GM18508 (cell line): ENCODE results near the gene PLXDC1.
"Not testable (repeated sequence)": the region's sequence is repeated elsewhere in the genome, so short reads cannot be mapped to it uniquely, and the experiment has no call there.

Source experiments
- ATAC-seq: cut with Tn5 transposase; IDR thresholded peaks from one replicate; pipeline ENCODE4 v1.9.1; 2021; ENCODE audit warnings: moderate number of reproducible peaks; ENCODE audit not compliant: insufficient read depth, unreplicated experiment

The PLXDC1 gene

GRCh38 chr17:39022924-39023323, 128.5 kb downstream of the PLXDC1 start:
- no peak for ATAC-seq

- ATAC-seq = not testable (repeated sequence)
These were observed 131.4 kb downstream of the PLXDC1 start for GRCh38 chr17:39020037-39020436.

GRCh38 chr17:39018267-39019134, 132.9 kb downstream of the PLXDC1 start:
- ATAC-seq = no peak

- no peak for ATAC-seq
These were observed 135.0 kb downstream of the PLXDC1 start for GRCh38 chr17:39016193-39017153.

- ATAC-seq = no peak
These were observed 135.9 kb downstream of the PLXDC1 start for GRCh38 chr17:39015546-39015935.

- no peak for ATAC-seq
These were observed 136.5 kb downstream of the PLXDC1 start for GRCh38 chr17:39014795-39015545.

- ATAC-seq = no peak
These were observed 137.2 kb downstream of the PLXDC1 start for GRCh38 chr17:39014044-39014794.
